ACC112 (cell line): ENCODE data around the gene MYO1H.

Experiments used
- H2AFZ ChIP-seq: fragments of 200-600 bp; sonication (generic); one replicate; pipeline ENCODE4 v1.6.0; 2017; ENCODE audit warnings: antibody characterized with exemption, low read length; ENCODE audit not compliant: unreplicated experiment
- H3K27ac ChIP-seq: fragments of 200-600 bp; sonication (generic); 2 replicates; pipeline ENCODE4 v1.5.1; 2014; ENCODE audit warnings: low read depth, mild to moderate bottlenecking, antibody characterized with exemption, low read length, moderate library complexity
- H3K27me3 ChIP-seq: fragments of 200-600 bp; sonication (generic); 2 replicates; pipeline ENCODE4 v1.6.1; 2014; ENCODE audit warnings: mild to moderate bottlenecking, antibody characterized with exemption, low read length, moderate library complexity, mixed read lengths; ENCODE audit not compliant: insufficient read depth
- H3K36me3 ChIP-seq: fragments of 200-600 bp; sonication (generic); 2 replicates; pipeline ENCODE4 v1.6.1; 2016; ENCODE audit warnings: mild to moderate bottlenecking, antibody characterized with exemption, low read length, moderate library complexity, mixed read lengths; ENCODE audit not compliant: insufficient read depth
- H3K4me1 ChIP-seq: fragments of 200-600 bp; sonication (generic); one replicate; pipeline ENCODE4 v1.6.1; 2016; ENCODE audit warnings: low read length, mixed read lengths; ENCODE audit not compliant: insufficient read depth, unreplicated experiment, control insufficient read depth
- H3K4me3 ChIP-seq: fragments of 200-600 bp; sonication (generic); 2 replicates; pipeline ENCODE4 v1.5.1; 2014; ENCODE audit warnings: mild to moderate bottlenecking, low read depth, low read length
- H3K79me2 ChIP-seq: fragments of 200-600 bp; sonication (generic); one replicate; pipeline ENCODE4 v1.6.0; 2016; ENCODE audit warnings: low read length; ENCODE audit not compliant: control insufficient read depth, unreplicated experiment, insufficient read depth

The MYO1H gene

DNA sequence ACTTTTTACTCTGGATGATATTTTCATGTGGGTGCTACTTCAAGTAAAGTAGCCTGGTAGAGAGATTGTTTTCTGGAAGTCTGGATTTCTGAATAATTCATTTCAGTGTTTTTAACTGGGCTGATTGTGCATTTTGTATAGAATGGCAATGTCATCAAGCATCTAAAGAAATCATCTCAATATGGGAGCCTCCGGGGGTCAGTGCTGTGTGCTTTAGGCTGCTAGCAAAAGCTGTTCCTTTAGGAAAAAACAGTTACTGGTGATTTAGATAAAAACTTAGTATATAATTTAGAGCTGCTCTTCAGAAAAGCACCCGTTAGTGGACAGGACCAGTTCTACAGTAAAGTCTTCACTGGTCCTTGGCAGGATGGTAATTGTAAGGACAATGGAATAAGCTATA, 134.8 kb downstream of the MYO1H start:
- Histone ChIP-seq H3K4me3 (no peak overlapping the region), H3K79me2 (peaks cover 25% of the 10 kb centered on the region), H3K36me3 (peaks cover 25% of the 10 kb centered on the region), H2AFZ (no peak overlapping the region), H3K4me1 (peaks cover 6% of the 10 kb centered on the region), H3K27ac (no peak overlapping the region), H3K27me3 (no peaks in the 10 kb centered on the region)

DNA sequence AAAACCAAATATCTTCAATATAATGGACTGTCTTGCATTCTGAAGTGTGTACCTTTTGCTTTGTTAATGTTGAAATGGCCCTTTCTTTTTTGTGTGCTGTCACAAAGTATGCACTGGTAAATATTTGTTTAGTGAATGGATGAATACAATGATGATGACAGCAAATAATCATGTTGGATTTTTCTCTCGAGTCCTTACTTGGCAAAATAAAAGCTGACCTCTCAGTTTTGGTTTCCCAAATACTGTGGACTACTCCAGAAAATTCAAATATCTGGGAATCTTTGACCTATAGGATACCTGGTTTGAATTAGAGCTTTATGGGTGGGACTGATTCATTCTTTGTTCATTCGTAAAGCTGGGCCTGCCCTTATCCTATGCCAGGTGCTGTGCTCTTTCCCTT, 135.2 kb downstream of the MYO1H start:
- Histone ChIP-seq H3K36me3 (peaks cover 25% of the 10 kb centered on the region), H3K4me1 (peaks cover 6% of the 10 kb centered on the region), H3K27me3 (no peaks in the 10 kb centered on the region), H3K27ac (no peak overlapping the region), H2AFZ (no peak overlapping the region), H3K4me3 (no peak overlapping the region), H3K79me2 (peaks cover 21% of the 10 kb centered on the region)

DNA sequence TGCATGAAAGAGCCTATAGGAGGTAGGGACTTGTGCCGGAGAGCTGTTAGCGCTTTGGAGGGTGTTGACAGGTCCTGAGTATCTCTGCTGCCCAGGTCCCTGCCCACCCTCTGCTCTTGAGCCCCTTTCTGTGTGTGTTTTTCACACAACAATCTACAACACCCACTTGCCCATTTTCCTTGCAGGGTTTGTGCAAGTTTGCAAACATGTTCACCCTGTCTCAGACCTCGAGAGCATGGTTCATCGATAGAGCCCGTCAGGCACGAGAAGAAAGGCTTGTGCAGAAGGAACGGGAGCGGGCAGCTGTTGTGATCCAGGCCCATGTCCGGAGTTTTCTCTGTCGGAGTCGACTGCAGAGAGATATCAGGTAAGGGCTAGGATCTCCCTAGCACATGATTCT, 135.6 kb downstream of the MYO1H start:
- Histone ChIP-seq H3K27ac (no peak overlapping the region), H3K27me3 (no peaks in the 10 kb centered on the region), H3K36me3 (peaks cover 25% of the 10 kb centered on the region), H2AFZ (no peak overlapping the region), H3K4me3 (no peak overlapping the region), H3K79me2 (peaks cover 17% of the 10 kb centered on the region), H3K4me1 (peaks cover 6% of the 10 kb centered on the region)

DNA sequence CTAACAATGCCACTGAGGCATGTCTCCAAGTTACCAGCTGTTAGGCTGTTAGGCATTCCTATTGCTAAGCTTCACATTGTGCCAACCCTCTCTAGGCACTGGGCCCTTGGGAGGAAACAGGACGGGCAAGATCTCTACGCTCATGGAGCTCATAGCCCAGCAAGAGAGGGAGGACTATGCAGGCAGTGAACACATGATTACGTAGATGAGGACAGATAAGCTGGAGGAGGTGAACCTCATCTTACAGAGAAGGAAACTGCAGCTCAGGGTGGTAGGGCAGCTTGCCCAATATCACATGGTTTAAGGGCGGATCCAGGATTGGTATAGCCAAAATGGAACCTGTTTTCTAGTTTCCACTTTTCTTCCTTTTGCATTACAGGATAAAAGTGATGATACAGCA, 137.5 kb downstream of the MYO1H start:
- Histone ChIP-seq H3K27me3 (no peaks in the 10 kb centered on the region), H2AFZ (no peak overlapping the region), H3K79me2 (no peaks in the 10 kb centered on the region), H3K4me3 (no peak overlapping the region), H3K4me1 (no peaks in the 10 kb centered on the region), H3K27ac (no peak overlapping the region), H3K36me3 (peaks cover 25% of the 10 kb centered on the region)

DNA sequence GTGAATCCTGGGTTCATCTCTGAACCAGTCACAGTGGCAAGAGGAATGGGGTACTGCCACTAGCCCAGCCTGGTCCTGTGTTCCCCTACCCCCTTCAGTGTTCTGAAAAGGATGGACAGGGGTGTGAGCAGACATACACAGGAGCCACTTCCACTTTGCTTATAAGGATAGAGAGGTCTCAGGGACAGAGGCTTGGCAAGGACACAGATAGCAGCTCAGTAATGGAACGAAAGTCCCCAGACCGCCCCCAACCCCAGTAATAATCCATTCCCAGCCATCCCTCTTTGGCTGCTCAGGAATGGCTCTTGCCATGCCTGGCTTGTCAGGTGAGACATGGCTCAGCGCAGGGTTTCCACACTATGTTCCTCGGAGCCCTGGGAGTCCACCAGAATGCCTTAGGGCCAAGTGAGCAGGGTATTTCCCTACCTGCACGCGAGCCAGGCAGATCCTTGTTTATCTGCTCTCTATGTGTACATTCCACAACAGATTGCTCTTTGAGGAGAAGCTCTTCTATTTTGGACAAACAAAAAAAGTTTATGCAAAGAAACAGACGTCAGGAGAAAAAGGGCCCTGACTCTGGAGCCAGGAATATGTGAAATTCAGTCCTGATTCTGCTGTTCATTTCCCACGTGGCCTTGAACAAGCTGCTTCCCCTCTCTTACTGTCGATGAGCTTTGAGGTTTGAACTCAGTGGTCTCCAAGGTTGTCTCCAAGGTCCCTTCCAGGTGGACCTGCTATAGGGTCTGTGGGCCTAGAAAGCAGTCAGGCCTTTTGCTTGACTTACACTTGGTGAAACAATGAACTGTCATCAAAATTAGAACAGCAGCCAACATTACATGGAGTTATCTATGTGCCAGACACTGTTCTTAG, 139.7 kb downstream of the MYO1H start:
- Histone ChIP-seq H2AFZ (no peak overlapping the region), H3K36me3 (peaks cover 34% of the 10 kb centered on the region), H3K27ac (no peak overlapping the region), H3K79me2 (no peaks in the 10 kb centered on the region), H3K4me1 (no peaks in the 10 kb centered on the region), H3K27me3 (no peaks in the 10 kb centered on the region), H3K4me3 (no peak overlapping the region)

DNA sequence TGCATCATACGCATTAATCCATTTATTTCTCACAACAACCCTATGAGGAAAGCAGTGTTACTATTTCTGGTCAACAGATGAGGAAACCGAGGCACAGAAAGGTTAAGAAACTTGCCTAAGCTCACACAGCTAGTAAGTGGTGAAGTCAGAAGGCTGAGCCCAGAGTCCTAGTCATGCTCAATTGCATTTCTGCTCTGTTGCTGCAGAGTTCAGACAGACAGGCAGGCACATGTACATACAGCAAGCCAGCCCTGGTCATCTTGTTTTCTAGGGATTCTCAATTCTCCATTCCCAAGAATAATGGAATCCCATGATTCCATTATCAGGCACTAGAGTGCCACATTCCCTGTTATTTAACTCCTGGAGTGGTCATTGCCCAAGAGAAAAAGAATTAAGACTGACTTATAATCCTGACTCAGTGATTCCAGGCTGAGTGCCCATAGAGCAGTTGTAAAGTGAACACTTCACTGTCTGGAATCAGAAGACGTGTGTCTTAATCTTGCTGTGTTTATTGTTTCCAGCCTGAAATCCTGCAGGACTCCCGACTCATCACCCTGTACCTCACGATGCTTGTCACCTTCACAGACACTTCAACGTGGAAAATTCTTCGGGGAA, 140.5 kb downstream of the MYO1H start:
- Histone ChIP-seq H3K36me3 (peaks cover 38% of the 10 kb centered on the region), H3K4me3 (no peak overlapping the region), H3K27ac (no peak overlapping the region), H3K79me2 (no peaks in the 10 kb centered on the region), H2AFZ (no peak overlapping the region), H3K4me1 (no peaks in the 10 kb centered on the region), H3K27me3 (no peaks in the 10 kb centered on the region)

DNA sequence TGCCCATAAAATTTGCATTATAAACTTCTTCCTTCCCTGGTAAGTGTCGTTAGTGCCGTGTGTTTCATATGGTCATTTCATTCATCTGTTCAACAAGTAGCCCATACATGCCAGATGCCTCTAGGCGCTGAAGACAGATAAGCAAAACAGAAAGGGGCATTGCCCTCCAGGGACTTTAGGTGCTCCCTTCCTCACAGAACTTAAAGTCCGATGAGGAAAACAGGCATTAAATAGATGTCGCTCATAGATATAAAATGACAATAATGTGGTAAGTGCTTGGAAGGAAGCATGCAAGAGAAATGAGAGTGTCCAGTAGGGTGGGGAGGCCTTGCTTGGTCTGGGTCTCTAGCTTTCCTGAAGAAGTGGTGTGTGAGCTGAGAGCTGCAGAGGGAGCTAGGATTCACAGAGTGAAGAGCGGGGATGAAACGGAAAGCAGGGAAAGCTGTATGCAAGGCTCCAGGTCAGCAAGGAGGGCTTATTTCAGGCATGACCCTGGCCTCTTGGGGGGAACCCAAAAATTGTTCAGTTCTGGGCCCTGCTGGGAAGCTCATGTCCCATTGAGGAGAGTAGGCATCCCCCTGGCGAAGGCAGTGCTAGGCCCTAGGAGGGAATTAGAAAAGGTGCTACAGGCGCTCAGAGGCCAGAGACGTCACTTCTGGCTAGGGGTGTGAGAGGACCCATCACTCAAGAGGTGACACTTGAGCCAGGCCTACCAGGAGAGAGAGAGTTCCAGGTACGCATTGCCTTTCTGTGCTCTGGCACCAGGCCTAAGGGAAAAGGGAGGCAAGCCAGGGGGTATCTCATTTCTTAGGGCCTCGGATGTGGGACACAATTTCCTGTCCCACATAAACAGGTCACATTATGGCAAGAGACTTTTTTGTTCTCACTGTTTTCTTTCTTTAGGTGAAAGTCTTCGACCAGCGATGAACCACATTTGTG, 141.6 kb downstream of the MYO1H start:
- Histone ChIP-seq H3K79me2 (no peaks in the 10 kb centered on the region), H3K4me1 (no peaks in the 10 kb centered on the region), H3K27ac (no peak overlapping the region), H2AFZ (no peak overlapping the region), H3K27me3 (no peaks in the 10 kb centered on the region), H3K4me3 (no peak overlapping the region), H3K36me3 (peaks cover 33% of the 10 kb centered on the region)

DNA sequence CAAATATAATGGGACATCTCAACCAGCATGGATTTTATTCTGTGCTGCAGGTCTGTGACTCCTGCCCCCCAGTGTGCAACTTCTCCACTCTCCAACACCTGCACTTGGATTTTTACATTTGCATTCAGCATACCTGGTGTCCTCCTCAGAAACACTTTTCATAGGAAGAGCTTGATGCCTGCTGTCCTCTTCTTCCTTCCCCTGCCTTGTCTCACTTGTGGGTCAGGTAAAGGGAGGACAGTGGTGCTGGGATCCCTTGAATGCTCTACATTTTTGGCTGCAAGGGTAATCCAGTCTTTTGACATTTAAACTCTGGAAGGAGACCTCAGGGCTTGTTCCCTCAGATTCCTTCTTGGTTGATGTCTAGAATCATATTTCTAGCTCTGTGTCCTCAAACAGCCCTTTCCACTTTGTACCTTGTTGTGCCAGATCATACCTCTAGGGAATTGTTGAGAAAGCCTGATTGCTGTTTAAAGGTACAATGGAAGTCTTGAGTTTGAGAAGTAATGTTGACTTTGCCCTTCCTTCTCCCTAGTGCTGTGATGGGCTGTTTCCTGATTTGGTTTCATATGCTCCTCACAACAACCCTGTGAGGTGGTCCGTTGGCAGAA, 142.4 kb downstream of the MYO1H start:
- peaks cover 29% of the 10 kb centered on the region for H3K36me3 ChIP-seq

DNA sequence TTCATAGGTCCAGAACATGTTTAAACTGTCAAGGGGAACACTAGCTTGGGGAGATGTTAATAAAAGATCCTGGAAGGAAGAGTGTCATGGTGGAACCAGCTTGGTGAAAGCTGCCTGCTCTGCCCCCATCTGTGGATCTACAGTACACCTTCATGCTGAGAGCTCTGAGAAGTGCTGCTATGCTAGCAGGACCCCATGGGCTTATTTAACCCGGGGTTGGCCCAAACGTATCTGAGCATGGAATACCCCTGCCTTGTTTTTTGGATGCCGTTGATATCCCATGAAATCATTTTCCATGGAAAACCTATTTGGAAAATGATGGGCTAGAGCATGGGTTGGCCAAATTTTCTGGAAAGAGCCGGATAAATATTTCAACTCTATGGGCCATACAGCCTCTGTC, 144.0 kb downstream of the MYO1H start:
- H3K4me1 ChIP-seq = no peaks in the 10 kb centered on the region
- H3K79me2 ChIP-seq = no peaks in the 10 kb centered on the region
- H2AFZ ChIP-seq = no peak overlapping the region
- H3K4me3 ChIP-seq = no peak overlapping the region
- H3K36me3 ChIP-seq = peaks cover 22% of the 10 kb centered on the region
- no peaks in the 10 kb centered on the region for H3K27me3 ChIP-seq
- no peak overlapping the region for H3K27ac ChIP-seq

More for the DNA sequence above, 142.4 kb downstream of the MYO1H start:
- H3K4me3 ChIP-seq = no peak overlapping the region
- no peak overlapping the region for H3K27ac ChIP-seq
- H2AFZ ChIP-seq = no peak overlapping the region
- H3K4me1 ChIP-seq = no peaks in the 10 kb centered on the region
- H3K27me3 ChIP-seq = no peaks in the 10 kb centered on the region
- no peaks in the 10 kb centered on the region for H3K79me2 ChIP-seq

DNA sequence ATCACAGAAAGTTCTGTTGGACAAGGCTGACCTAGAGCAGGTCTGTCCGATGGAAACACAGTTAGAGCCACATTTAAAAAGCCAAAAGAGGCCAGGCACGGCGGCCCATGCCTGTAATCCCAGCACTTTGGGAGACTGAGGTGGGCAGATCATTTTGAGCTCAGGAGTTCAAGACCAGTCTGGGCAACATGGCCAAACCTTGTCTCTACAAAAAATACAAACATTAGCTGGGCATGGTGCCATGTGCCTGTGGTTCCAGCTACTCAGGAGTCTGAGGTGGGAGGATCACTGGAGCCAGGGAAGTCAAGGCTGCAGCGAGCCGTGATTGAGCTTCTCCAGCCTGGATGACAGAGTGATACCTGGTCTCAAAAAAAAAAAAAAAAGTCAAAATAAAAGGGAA, 144.7 kb downstream of the MYO1H start:
- Histone ChIP-seq H3K4me1 (no peaks in the 10 kb centered on the region), H3K27ac (no peak overlapping the region), H3K27me3 (no peaks in the 10 kb centered on the region), H3K4me3 (no peak overlapping the region), H3K79me2 (no peaks in the 10 kb centered on the region), H3K36me3 (peaks cover 19% of the 10 kb centered on the region), H2AFZ (no peak overlapping the region)
